ENCODE data around the gene UFD1.

GRCh38 chr22:19461506-19461905, 17.5 kb downstream of the UFD1 start:
- no peak for TF ChIP-seq EP300 (IDR thresholded peaks at IDR 0.05; ENCODE audit: borderline replicate concordance)
- no peak for TF ChIP-seq REST (IDR thresholded peaks at IDR 0.05; ENCODE audit: low read depth)
- no peak for TF ChIP-seq CREB1 (IDR thresholded peaks at IDR 0.05; ENCODE audit: low read depth)
- TF ChIP-seq RAD21 (IDR thresholded peaks at IDR 0.05; ENCODE audit: low read depth): no peak
- TF ChIP-seq MAX (IDR thresholded peaks at IDR 0.05): no peak
- TF ChIP-seq YY1 (IDR thresholded peaks at IDR 0.05; ENCODE audit: low read depth): no peak
- no peak for TF ChIP-seq CEBPB (IDR thresholded peaks at IDR 0.05)
- TF ChIP-seq NFIC (IDR thresholded peaks at IDR 0.05): no peak
- no peak for TF ChIP-seq FOXM1 (IDR thresholded peaks at IDR 0.05; ENCODE audit: borderline replicate concordance, low read depth)
- TF ChIP-seq TEAD4 (IDR thresholded peaks at IDR 0.05): no peak
- TF ChIP-seq USF1 (IDR thresholded peaks at IDR 0.05): no peak
- TF ChIP-seq TAF1 (IDR thresholded peaks at IDR 0.05; ENCODE audit: low read depth): no peak
- no peak for TF ChIP-seq EGR1 (IDR thresholded peaks at IDR 0.05)
- no peak for TF ChIP-seq TCF12 (IDR thresholded peaks at IDR 0.05; ENCODE audit: low read depth)
